ENCODE measurements around the gene MAP9. TPM values are rescaled to one million over a fixed set of nuclear protein-coding genes. Genes with fewer than 3 reads are reported as not detected.

MAP9 gene
- total and polyA plus RNA-seq, 2 donors (not counting 3 experiments of a cell fraction or from before 2014, with no cell fraction given), result 0.17 to 1.3 TPM

- Histone ChIP-seq H3K9me1 (replicated peaks; ENCODE audit: control insufficient read depth, extremely low read depth, insufficient read depth, low read length) (no peaks in the 10 kb centered on the region), H3K4me2 (ENCODE audit: insufficient read depth, low read length) (no peak overlapping the region), H3K27ac (ENCODE audit: insufficient read depth, low read depth, low read length) (no peak overlapping the region), H3K9me3 (replicated peaks; ENCODE audit: control insufficient read depth, insufficient read depth, low read length) (no peaks in the 10 kb centered on the region), H4K20me1 (replicated peaks; ENCODE audit: control insufficient read depth, extremely low read depth, insufficient read depth, low read length) (no peaks in the 10 kb centered on the region), H3K4me3 (replicated peaks in 1 of 3; ENCODE audit: insufficient read depth in 1 of 3, low read depth in 1 of 3, low read length in 3 of 3) (no peak overlapping the region), H3K4me1 (ENCODE audit: control insufficient read depth, extremely low read depth, insufficient read depth, low read length) (no peaks in the 10 kb centered on the region), H3K79me2 (ENCODE audit: control insufficient read depth, insufficient read depth, low read length) (no peaks in the 10 kb centered on the region), H3K27me3 (ENCODE audit: control insufficient read depth in 2 of 2, insufficient read depth in 2 of 2, low read length in 2 of 2) (peaks cover 0 to 1% of the 10 kb centered on the region in 2 experiments), H3K36me3 (ENCODE audit: control insufficient read depth in 2 of 2, extremely low read depth in 1 of 2, insufficient read depth in 2 of 2, low read length in 2 of 2) (no peaks in the 10 kb centered on the region), H3K9ac (replicated peaks; ENCODE audit: extremely low read depth, insufficient read depth, low read length) (no peak overlapping the region), H2AFZ (ENCODE audit: low read depth, low read length) (no peak overlapping the region)
- TF ChIP-seq FOS (IDR thresholded peaks at IDR 0.05; ENCODE audit: borderline replicate concordance, insufficient read depth, low read length) (no peak), MAX (IDR thresholded peaks at IDR 0.05; ENCODE audit: insufficient read depth, insufficient read length) (no peak), POLR2A (IDR thresholded peaks at IDR 0.05; ENCODE audit: low read depth, low read length) (no peak), EZH2 (IDR thresholded peaks at IDR 0.05; ENCODE audit: borderline replicate concordance, low read depth, low read length, severe bottlenecking) (no peak), JUN (IDR thresholded peaks at IDR 0.05; ENCODE audit: borderline replicate concordance, insufficient read depth, insufficient read length, low read depth) (no peak), GATA2 (IDR thresholded peaks at IDR 0.05; ENCODE audit: insufficient read depth, insufficient read length, low read depth, low read length) (no peak), POLR2AphosphoS5 (IDR thresholded peaks at IDR 0.05; ENCODE audit: insufficient read depth, low read depth, low read length) (no peak), MYC (IDR thresholded peaks at IDR 0.05; ENCODE audit: low read depth, low read length) (no peak), CTCF (IDR thresholded peaks at IDR 0.05; ENCODE audit: extremely low read depth in 1 of 2, insufficient read depth in 1 of 2, low read depth in 1 of 2, low read length in 2 of 2) (no peak)
- POLR2A ChIA-PET, result no interaction called here
- BruUV-seq (replicated peaks), result no TSS peak
- dilution Hi-C loops (cut with MboI; ENCODE audit: extremely low pct_ligation_motif_present, low sequenced_read_pairs) (no loop called here), intact Hi-C loops (cut with micrococcal nuclease) (no loop called here)
- CTCF ChIA-PET, result no interaction called here
- FAIRE-seq, result no peak
- peak; percentile 12 for DNase-seq (ENCODE audit: low read depth, low spot score)
These were observed 42.5 kb upstream of the MAP9 start for GRCh38 chr4:155419266-155419665.

All from endothelial cell of umbilical vein (primary cell).